ENCODE data around the gene KCTD2.

- TF ChIP-seq CTCF (IDR thresholded peaks at IDR 0.05), result no peak
- TF ChIP-seq POLR2AphosphoS5 (IDR thresholded peaks at IDR 0.05), result no peak
Measured at GRCh38 chr17:75013092-75013559, 33.9 kb upstream of the KCTD2 start.
